Measurements from ENCODE around the gene CHST15.

The CHST15 gene

GRCh38 chr10:124079864-124080263 is 13.5 kb downstream of the CHST15 start:
- DNase-seq, result no peak

GRCh38 chr10:124078714-124079113 is 14.7 kb downstream of the CHST15 start:
- no peak for DNase-seq

DNA sequence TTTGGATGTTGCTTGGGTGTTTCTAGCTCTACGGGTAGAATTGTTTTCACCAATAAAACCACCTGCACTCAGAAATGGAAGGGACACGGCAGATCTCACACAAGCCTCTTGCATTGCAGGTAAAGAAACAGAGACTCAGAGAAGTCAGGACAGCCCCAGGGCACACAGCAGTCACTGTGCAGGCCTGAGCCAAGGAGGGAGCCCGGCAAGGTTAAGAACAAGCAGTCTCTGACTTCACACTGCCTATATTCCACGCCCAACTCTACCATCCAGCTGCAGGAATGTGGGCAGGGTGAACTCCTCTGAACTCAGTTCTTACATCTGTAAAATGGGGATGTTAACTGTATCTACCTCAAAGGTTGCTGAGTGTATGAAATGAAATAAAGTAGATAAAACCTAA is 15.4 kb downstream of the CHST15 start:
- no peak for DNase-seq

DNA sequence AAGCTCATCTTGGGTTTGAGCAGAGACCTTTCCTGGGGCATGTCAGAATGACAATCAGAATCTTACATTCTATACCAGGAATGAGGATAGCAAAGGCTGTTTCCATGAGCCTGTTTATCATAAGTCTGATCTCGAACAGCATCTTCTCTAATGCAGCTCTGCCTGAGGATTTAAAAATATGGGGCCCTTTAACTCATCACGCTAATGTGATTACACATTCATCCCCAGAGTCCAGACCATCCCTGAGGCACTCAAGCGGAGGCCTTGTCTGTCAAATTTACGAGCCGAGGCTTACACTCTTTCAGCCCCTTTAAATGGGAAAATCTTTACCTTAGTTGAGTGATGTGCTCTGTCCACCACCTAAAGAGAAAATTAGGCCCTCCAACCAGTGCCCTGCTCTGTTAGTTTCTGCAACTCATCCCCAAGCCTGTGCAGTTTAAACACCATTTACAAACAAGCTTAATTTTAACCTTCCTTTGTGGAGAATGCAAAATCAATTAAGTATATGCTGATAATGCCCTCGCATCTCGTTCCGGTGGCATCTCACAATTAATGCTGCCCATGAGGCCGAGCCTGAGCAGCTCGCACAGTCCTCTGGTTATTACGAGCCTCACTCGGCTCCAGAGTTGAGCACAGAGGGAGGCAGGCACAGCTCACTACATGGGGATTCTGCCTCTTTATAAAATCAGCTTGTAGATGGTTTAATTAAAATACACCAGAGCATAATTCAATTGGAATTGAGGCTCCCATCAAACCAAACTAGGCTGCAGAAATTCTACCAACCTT is 16.0 kb downstream of the CHST15 start:
- DNase-seq, result no peak

- DNase-seq, result no peak
Measured at GRCh38 chr10:124076148-124076733, 17.2 kb downstream of the CHST15 start.

DNA sequence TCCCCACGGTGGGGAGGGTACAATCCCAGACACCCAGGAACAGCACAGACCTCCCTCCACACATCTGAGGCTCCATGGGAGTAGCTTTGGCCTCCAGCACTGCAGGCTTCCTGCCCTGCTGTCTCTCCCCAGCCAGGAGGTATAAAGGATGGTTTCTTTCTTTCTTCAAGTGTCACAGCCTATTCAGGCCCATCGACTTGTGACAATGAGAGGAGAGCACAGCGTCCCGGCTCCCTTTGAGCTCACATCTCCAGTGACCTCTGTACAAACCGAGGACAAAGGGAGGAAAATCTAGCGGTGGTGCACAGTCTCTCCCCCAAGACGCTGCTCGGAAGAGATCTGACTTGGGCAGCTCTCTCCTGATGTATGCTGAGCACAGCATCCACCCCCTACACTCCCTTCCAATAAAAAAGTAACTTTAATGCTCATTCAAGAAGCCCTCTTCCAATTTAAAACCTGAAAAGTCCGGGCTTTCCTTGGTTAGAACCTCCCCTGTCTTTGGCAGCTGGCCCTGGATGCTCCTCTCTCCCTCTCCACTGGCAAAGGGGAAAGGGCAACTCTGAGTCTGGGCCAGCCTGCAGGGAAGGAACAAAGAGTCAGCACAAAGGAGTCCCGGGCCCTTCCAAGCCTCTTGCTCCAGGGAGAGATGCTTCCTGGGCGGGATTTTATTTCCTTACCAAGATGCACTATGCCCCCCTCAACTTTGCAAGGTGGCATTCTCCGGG is 18.0 kb downstream of the CHST15 start:
- no peak for DNase-seq

GRCh38 chr10:124074501-124075109 is 18.8 kb downstream of the CHST15 start:
- no peak for DNase-seq

- DNase-seq, result no peak
Measured at GRCh38 chr10:124073978-124074377, 19.4 kb downstream of the CHST15 start.

DNA sequence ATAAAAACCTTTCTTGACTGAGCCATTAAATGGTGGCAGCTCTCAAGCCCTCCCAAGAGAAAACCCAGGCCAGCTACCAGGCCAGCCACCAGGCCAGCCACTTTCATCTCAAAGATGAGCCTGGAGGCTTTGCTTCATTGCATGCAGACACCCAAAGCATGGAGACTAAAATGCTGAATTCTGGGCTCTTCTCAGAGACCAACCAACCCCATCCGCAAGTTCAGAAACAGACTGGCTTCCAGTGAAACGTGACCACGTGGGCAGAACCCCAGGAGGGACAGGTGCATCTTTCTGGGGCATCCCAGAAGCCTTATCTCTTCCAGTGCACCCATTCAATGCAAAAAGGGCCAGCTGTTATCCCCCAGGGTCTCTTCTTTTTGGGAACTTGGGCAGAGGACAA is 20.9 kb downstream of the CHST15 start:
- DNase-seq, result no peak

DNA sequence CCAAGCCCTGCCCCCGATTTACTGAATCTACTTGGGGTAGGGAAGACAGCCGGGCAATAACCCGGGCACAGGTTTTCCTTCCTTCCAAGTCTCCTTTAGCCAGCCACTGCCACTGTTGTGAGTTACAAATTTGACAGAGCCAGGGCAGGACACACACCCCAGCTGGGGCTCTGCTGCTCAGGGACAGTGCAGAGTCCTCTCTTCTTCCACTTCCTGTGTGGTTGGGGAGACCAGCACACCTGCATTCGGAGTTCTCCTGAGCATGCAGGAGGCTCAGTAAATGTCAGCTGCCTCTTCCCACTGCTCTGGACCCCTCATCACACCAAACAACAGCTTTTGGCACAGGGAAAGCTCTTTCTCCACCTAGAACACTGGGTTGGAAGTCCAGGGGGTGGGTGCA is 21.3 kb downstream of the CHST15 start:
- no peak for DNase-seq

GRCh38 chr10:124071141-124071540 is 22.3 kb downstream of the CHST15 start:
- no peak for DNase-seq

GRCh38 chr10:124070666-124071065 is 22.7 kb downstream of the CHST15 start:
- no peak for DNase-seq

- no peak for DNase-seq
Measured at GRCh38 chr10:124069341-124070264, 23.8 kb downstream of the CHST15 start.

DNA sequence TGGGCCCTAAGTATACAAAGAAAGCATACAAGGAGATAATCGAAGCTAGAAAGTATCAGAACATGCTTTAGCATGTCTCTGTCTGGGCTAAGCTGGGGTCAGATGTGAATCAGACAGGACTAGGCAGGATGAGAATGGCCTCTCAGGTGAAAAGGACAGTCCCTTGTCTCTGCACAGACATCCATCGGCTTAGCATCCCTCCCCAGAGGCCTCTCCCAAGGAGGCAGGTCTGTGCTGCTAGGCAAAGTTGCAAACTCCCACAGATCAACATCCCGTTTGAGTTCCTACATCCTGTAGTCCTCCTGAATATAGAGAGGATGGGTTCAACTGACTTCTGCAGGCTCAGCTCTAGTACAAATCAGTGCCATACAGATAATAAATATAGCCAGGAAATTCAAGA is 24.5 kb downstream of the CHST15 start:
- no peak for DNase-seq

DNA sequence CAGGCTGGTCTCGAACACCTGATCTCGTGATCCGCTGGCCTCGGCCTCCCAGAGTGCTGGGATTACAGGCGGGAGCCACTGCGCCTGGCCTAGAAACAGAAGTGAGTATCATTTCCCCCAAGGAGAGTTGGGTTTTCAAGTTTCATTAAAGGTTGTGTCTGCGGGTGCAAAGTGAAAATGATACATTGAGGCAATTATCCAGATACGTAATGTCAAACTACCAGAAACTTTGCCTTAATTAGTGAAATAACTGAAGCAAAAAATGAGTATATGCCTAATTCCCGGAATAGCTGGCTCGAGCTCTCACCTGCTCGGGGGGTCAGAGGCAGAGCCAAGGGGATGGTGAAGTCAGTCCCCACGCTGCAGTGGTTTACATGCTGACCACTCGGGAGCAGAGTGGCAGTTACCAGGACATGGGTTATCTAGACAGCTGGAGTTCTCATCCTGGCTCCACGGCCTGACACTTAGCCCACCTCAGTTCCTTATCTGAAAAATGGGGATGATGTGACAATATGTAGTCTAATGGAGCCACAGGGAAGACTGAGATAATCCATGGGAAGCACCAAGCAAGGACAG is 25.5 kb downstream of the CHST15 start:
- no peak for DNase-seq

DNA sequence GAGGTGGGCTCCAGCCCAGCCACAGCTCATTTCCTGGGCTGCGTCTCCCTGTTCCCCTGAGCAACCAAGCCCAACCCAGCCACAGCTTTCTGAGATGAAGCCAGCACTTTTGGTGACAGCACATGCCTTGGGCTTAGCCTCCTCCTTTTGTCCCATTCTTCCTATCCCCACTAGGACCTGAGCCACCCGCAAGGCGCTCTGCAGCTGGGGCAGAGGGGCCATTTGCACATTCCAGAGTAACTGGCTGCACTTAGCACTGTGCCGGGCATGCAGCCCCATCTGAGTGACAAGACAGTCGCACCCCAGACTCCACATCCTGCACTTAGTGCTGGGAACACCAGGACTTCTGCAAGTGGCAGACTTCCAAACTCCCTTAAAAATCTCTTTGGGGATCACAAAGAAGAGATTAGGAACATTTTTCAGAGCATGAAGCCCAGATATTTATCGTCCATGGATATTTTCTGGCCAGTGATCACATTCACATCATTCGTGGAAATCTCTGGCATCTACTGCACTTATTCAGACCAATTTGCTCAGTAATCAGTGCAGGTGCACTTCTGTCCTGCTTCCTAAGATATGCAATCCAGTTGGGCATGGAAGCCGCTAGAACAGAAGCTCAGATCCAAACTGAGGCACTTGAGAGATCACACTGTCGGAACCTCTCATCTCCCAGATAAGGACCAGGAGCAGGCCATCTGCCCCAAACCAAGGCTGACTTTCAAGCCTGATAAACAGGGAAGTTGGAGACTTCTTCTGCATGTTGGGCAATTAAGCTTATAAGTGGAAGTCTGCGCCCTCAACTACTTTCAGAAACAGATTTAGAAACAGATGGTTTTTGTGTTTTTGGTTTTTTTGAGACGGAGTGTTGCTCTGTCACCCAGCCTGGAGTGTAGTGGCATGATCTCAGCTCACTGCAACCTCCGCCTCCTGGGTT is 26.4 kb downstream of the CHST15 start:
- peak; percentile 54 for DNase-seq

DNA sequence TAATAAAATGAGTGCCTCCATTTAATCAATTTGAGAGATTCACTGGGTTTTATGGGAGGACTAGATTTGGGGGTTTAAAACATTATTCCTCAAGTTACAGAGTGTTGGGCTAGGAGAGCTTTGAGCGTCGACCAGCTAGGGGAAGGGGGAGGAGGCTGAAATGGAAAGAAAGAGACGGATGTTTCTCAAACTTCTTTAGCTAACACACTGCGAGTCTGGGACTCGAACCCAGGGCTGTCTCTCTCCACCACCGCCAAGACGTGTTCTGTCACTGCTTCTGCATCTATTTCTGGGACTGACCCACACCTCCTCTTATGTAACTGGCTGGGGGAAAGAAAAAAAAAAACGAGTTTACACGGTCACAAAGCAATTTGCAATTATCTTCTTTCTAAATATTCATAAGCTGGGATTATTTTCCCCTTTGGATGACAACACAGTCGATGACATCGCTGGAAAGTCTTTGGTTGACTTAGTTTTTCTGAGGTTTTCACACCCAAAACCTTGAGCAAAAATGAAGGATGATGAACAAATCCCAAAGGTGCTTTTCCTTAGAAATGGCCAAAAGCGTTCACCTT is 27.2 kb downstream of the CHST15 start:
- no peak for DNase-seq

GRCh38 chr10:124065382-124066125 is 27.8 kb downstream of the CHST15 start:
- no peak for DNase-seq

DNA sequence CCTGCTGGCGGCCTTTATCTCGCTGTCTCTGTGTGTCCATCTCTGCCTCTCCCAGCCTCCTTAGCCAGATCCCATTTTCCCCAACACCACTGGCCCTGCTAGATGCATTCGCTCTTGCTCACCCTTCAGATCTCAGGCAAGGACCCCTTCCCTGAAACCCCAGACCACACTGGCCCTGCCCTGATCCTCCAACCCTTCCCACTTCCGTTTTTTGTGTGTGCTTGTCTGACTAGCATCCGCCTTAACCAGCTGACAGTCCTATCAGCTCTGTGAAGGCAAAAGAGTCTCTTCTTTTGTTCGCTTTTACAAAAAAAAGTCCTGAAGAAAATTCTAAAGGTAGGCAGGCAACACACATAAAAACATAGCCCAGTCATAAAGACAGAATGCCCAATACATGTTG is 28.7 kb downstream of the CHST15 start:
- no peak for DNase-seq
